CD4-positive, alpha-beta T cell (primary cell): Measurements from ENCODE around the gene PELI2. TPM values are rescaled to one million over a fixed set of nuclear protein-coding genes. Genes with fewer than 3 reads are reported as not detected.

Experiments used
- ATAC-seq: fragments of 200-7000 bp; cut with Tn5 transposase; one replicate; pipeline ENCODE4 v1.10.0; 2022; ENCODE audit warnings: mild to moderate bottlenecking; ENCODE audit not compliant: poor library complexity
- CTCF ChIA-PET: fragments of 350-600 bp; sonication (Branson Sonifier 250); formaldehyde crosslinking; loops from one replicate; lab custom pipeline; 2021; ENCODE audit warnings: antibody characterized with exemption, inconsistent platforms; lab: Charles Lee
- POLR2A ChIA-PET: fragments of 350-600 bp; sonication (Branson Sonifier 250); formaldehyde crosslinking; loops from one replicate; lab custom pipeline; 2021; ENCODE audit warnings: antibody characterized with exemption, inconsistent platforms; lab: Charles Lee
- DNase-seq, 14 experiments: peaks; one replicate each; pipeline ENCODE4 v3.0.0-alpha.2; 2013 to 2020; ENCODE audit warnings: mixed read lengths in 2 of 14
- H3K27ac ChIP-seq, 2 donors: one replicate each; pipeline versions ENCODE4 v1.5.1 to v1.7.0; 2013; ENCODE audit warnings: low read length in 2 of 2, low read depth in 1 of 2, mild to moderate bottlenecking in 1 of 2
- H3K27me3 ChIP-seq, 2 experiments: 1 replicate in 1 of 2; 2 replicates in 1 of 2; pipeline versions ENCODE4 v1.6.1 to v1.7.0; 2013; ENCODE audit warnings: low read length in 2 of 2, control low read depth in 1 of 2, mild to moderate bottlenecking in 1 of 2, moderate library complexity in 1 of 2; ENCODE audit not compliant: insufficient read depth in 2 of 2, control insufficient read depth in 1 of 2
- H3K36me3 ChIP-seq: one replicate; pipeline ENCODE4 v1.6.1; 2013; ENCODE audit warnings: low read length, control low read depth; ENCODE audit not compliant: insufficient read depth
- H3K4me1 ChIP-seq: one replicate; pipeline ENCODE4 v1.6.1; 2013; ENCODE audit warnings: low read length, control low read depth; ENCODE audit not compliant: insufficient read depth
- H3K4me3 ChIP-seq: one replicate; pipeline ENCODE4 v1.5.1; 2013; ENCODE audit warnings: mild to moderate bottlenecking, low read length, moderate library complexity
- H3K9me3 ChIP-seq, 2 experiments: 1 replicate in 1 of 2; 2 replicates in 1 of 2; pipeline versions ENCODE4 v1.6.1 to v1.7.0; 2013; ENCODE audit warnings: low read length in 2 of 2, mild to moderate bottlenecking in 2 of 2, control low read depth in 1 of 2, moderate library complexity in 1 of 2; ENCODE audit not compliant: control insufficient read depth in 1 of 2, insufficient read depth in 1 of 2
- H3K27ac Mint-ChIP-seq: one replicate; pipeline ENCODE4 v1.8.0; 2020; ENCODE audit warnings: mixed read lengths
- H3K27me3 Mint-ChIP-seq: one replicate; pipeline ENCODE4 v1.8.0; 2021; ENCODE audit warnings: mixed read lengths
- H3K36me3 Mint-ChIP-seq: one replicate; pipeline ENCODE4 v1.8.0; 2021; ENCODE audit warnings: low read depth, mixed read lengths
- H3K4me1 Mint-ChIP-seq: one replicate; pipeline ENCODE4 v1.8.0; 2021; ENCODE audit warnings: low read depth, mixed read lengths
- H3K4me3 Mint-ChIP-seq: one replicate; pipeline ENCODE4 v1.8.0; 2020; ENCODE audit warnings: mild to moderate bottlenecking, mixed read lengths
- H3K9me3 Mint-ChIP-seq: one replicate; pipeline ENCODE4 v1.8.0; 2020; ENCODE audit warnings: mixed read lengths
- intact Hi-C, 2 experiments: fragments of 100-400 bp; cut with DNase I in 1 of 2; cut with micrococcal nuclease in 1 of 2; formaldehyde crosslinking; loops; one replicate each; pipeline versions ENCODE4 v1.15.1 to v1.9.0; 2023 to 2025; cut with DNase I, micrococcal nuclease
- total RNA-seq, 174 experiments: library from RNA in 2 of 174; stranded (reverse) in 2 of 174; gene quantifications; one replicate each; pipeline ENCODE4 v1.2.3 and lab custom pipeline; 2021 to 2026
- TF ChIP-seq, protein P1 (sequence below): fragments of 200-600 bp; IDR thresholded peaks from one replicate; pipeline ENCODE4 v1.8.0; 2022; ENCODE audit warnings: antibody characterized with exemption, mild to moderate bottlenecking

PELI2 gene
- total RNA-seq, 2 experiments from 2014 or later, result 12.2 to 15.9 TPM

DNA sequence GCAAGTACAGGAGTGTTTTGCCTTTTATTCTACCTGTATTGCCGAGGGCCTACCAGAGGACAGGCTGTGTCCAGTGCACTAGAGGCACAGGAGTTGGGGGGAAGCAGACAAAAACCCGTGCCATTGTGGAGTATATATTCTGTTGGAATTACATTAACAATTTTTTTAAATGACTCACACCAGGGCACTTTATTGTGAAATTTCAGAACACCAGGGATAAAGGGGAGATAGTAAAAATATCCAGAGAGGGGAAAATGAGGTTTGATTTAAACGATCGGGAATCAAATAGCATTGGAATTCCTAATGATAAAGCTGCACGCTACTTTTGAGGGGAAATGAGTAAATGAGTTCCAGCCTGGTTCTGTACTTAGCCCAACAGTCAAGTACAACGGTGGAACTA is 123.2 kb downstream of the PELI2 start:
- CTCF ChIA-PET, result no interaction called here
- H3K4me1 ChIP-seq, result no peaks in the 10 kb centered on the region
- intact Hi-C loops, result no loop called here
- no peaks in the 10 kb centered on the region for H3K27me3 ChIP-seq
- H3K9me3 Mint-ChIP-seq, result no peaks in the 10 kb centered on the region
- TF ChIP-seq, protein P1, sequence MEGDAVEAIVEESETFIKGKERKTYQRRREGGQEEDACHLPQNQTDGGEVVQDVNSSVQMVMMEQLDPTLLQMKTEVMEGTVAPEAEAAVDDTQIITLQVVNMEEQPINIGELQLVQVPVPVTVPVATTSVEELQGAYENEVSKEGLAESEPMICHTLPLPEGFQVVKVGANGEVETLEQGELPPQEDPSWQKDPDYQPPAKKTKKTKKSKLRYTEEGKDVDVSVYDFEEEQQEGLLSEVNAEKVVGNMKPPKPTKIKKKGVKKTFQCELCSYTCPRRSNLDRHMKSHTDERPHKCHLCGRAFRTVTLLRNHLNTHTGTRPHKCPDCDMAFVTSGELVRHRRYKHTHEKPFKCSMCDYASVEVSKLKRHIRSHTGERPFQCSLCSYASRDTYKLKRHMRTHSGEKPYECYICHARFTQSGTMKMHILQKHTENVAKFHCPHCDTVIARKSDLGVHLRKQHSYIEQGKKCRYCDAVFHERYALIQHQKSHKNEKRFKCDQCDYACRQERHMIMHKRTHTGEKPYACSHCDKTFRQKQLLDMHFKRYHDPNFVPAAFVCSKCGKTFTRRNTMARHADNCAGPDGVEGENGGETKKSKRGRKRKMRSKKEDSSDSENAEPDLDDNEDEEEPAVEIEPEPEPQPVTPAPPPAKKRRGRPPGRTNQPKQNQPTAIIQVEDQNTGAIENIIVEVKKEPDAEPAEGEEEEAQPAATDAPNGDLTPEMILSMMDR, result no peak
- peaks cover 7% of the 10 kb centered on the region for H3K36me3 Mint-ChIP-seq
- ATAC-seq (no peak), DNase-seq (no peak)
- no peak overlapping the region for H3K4me3 Mint-ChIP-seq
- no peak overlapping the region for H3K27ac Mint-ChIP-seq
- no peak overlapping the region for H3K4me3 ChIP-seq
- no peak overlapping the region for H3K27ac ChIP-seq
- H3K4me1 Mint-ChIP-seq, result no peaks in the 10 kb centered on the region
- H3K36me3 ChIP-seq, result no peaks in the 10 kb centered on the region
- H3K9me3 ChIP-seq, result no peaks in the 10 kb centered on the region
- no peaks in the 10 kb centered on the region for H3K27me3 Mint-ChIP-seq
- POLR2A ChIA-PET, result no interaction called here

DNA sequence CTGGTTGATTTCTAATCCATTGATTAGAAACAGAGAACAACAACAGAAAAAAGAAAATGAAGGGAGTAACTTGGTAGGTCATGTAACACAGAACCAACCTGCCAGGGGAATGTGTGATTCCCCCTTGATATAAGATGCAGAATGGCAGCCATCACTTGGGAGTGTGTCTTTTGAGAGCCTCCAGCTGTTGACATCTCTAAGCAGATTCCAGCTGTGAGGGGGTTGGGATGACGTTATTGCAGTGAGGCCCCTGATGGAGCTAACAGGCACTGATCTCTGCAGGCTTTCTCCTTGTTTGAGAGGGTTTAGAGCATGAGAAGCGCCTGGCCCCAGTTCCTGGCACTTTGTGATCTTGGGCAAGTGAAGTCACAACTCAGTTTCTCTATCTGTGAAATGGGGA is 124.9 kb downstream of the PELI2 start:
- Histone ChIP-seq H3K27ac (no peak overlapping the region), H3K27me3 (no peaks in the 10 kb centered on the region), H3K4me3 (no peak overlapping the region), H3K36me3 (no peaks in the 10 kb centered on the region), H3K4me1 (no peaks in the 10 kb centered on the region), H3K9me3 (no peaks in the 10 kb centered on the region)
- ChIA-PET POLR2A (no interaction called here), CTCF (no interaction called here)
- intact Hi-C loops, result no loop called here
- Mint-ChIP-seq H3K27ac (no peak overlapping the region), H3K4me3 (no peak overlapping the region), H3K27me3 (no peaks in the 10 kb centered on the region), H3K9me3 (no peaks in the 10 kb centered on the region), H3K36me3 (peaks cover 7% of the 10 kb centered on the region), H3K4me1 (no peaks in the 10 kb centered on the region)
- TF ChIP-seq, protein P1, result no peak
- ATAC-seq (no peak), DNase-seq (no peak)

DNA sequence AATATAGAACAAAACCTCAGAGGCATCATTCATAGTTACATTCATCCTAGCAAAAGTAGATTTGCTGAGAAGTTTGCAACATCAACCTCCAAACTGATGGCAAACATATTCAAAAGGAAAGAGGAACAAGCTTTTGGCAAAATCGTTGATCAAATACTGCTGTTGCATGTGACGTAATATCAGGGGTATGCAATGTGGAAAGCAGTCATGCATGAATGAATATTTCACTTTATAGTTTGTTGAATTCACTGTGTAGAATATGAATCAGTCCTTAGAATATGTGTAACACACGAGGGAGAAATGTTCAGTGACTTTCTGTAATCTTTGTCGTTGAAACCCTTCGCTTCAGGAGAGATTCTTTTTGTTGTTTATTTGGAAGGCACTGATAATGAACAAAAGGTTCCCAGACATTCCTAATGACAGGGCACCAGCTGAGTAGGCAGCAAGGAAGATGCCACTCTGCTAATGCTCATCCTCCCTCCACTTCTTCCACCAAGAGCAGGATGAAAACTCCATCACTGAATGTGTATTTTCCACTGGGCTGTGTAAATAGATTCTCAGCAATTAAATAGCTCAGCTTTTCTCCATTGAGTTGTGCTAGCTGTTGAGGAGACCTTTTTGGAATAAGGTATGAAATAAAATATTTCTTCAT is 126.1 kb downstream of the PELI2 start:
- Histone ChIP-seq H3K4me1 (no peaks in the 10 kb centered on the region), H3K4me3 (no peak overlapping the region), H3K27me3 (no peaks in the 10 kb centered on the region), H3K27ac (no peak overlapping the region), H3K9me3 (no peaks in the 10 kb centered on the region), H3K36me3 (no peaks in the 10 kb centered on the region)
- intact Hi-C loops, result no loop called here
- CTCF ChIA-PET, result no interaction called here
- ATAC-seq (no peak), DNase-seq (peak in 1 of 14 experiments; percentile 14)
- TF ChIP-seq, protein P1, result no peak
- Mint-ChIP-seq H3K4me1 (no peaks in the 10 kb centered on the region), H3K36me3 (peaks cover 12% of the 10 kb centered on the region), H3K27ac (no peak overlapping the region), H3K4me3 (no peak overlapping the region), H3K9me3 (no peaks in the 10 kb centered on the region), H3K27me3 (no peaks in the 10 kb centered on the region)
- POLR2A ChIA-PET, result no interaction called here
